GM19043 (cell line): ENCODE data around the gene SLF2.
"Not testable (repeated sequence)": the region's sequence is repeated elsewhere in the genome, so short reads cannot be mapped to it uniquely, and the experiment has no call there.

Experiments used
- ATAC-seq: cut with Tn5 transposase; IDR thresholded peaks from one replicate; pipeline ENCODE4 v1.9.1; 2021; ENCODE audit warnings: low read depth; ENCODE audit not compliant: unreplicated experiment

Gene SLF2

GRCh38 chr10:100879741-100880360 is 32.9 kb upstream of the SLF2 start:
- no peak for ATAC-seq

GRCh38 chr10:100881556-100882213 is 31.1 kb upstream of the SLF2 start:
- ATAC-seq = no peak

- no peak for ATAC-seq
Measured at GRCh38 chr10:100882252-100882651, 30.5 kb upstream of the SLF2 start.

- ATAC-seq = no peak
Measured at GRCh38 chr10:100882671-100883311, 30.0 kb upstream of the SLF2 start.

GRCh38 chr10:100883312-100883821 is 29.4 kb upstream of the SLF2 start:
- ATAC-seq = no peak

GRCh38 chr10:100885611-100886010 is 27.2 kb upstream of the SLF2 start:
- not testable (repeated sequence) for ATAC-seq

- ATAC-seq = no peak
Measured at GRCh38 chr10:100886091-100886490, 26.7 kb upstream of the SLF2 start.

GRCh38 chr10:100886521-100886920 is 26.2 kb upstream of the SLF2 start:
- ATAC-seq = no peak

GRCh38 chr10:100886963-100887362 is 25.8 kb upstream of the SLF2 start:
- no peak for ATAC-seq

GRCh38 chr10:100887761-100888296 is 24.9 kb upstream of the SLF2 start:
- no peak for ATAC-seq

- no peak for ATAC-seq
Measured at GRCh38 chr10:100888957-100889356, 23.8 kb upstream of the SLF2 start.

GRCh38 chr10:100889546-100889945 is 23.2 kb upstream of the SLF2 start:
- ATAC-seq = no peak

GRCh38 chr10:100890141-100890672 is 22.6 kb upstream of the SLF2 start:
- no peak for ATAC-seq

GRCh38 chr10:100890673-100891317 is 22.0 kb upstream of the SLF2 start:
- no peak for ATAC-seq

GRCh38 chr10:100894033-100894432 is 18.7 kb upstream of the SLF2 start:
- no peak for ATAC-seq

GRCh38 chr10:100894589-100895294 is 18.0 kb upstream of the SLF2 start:
- no peak for ATAC-seq

- ATAC-seq = no peak
Measured at GRCh38 chr10:100895346-100895745, 17.4 kb upstream of the SLF2 start.

- no peak for ATAC-seq
Measured at GRCh38 chr10:100895896-100896295, 16.9 kb upstream of the SLF2 start.

GRCh38 chr10:100896876-100897461 is 15.8 kb upstream of the SLF2 start:
- no peak for ATAC-seq

GRCh38 chr10:100897976-100898375 is 14.8 kb upstream of the SLF2 start:
- no peak for ATAC-seq
